DND-41 (cell line): ENCODE results near the gene LRP4.

ENCODE experiments used
- EZH2 ChIP-seq: IDR thresholded peaks from 3 replicates; pipeline ENCODE4 v1.6.1; 2012; ENCODE audit warnings: borderline replicate concordance, low read depth, mild to moderate bottlenecking, moderate library complexity, low read length, inconsistent platforms; ENCODE audit not compliant: severe bottlenecking
- TF ChIP-seq, protein P1 (sequence below): IDR thresholded peaks from 2 replicates; pipeline ENCODE4 v1.5.1; 2012; ENCODE audit warnings: borderline replicate concordance, low read length, moderate library complexity, mild to moderate bottlenecking; ENCODE audit not compliant: poor library complexity, severe bottlenecking; ENCODE audit errors: extremely low read depth

DNA sequence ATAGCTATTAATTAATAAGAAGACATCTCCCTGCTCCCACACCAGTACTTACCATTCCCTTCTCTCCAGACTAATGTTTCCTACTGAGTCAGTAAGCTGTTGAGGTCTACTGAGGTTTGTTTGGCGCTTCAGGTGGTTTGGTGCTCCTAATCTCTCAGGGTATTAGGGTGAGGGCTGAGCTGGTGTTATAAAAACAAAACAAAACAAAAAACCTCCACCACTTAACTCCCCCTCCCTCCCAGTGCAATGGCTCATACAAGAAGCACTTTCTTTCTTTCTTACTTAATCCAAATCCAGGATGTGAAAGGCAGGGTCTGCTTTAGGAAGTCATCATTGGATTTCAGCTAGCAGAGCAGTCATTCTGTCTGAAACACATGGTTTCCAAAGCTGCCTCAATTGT lies 33.5 kb upstream of the LRP4 start:
- TF ChIP-seq, protein P1, sequence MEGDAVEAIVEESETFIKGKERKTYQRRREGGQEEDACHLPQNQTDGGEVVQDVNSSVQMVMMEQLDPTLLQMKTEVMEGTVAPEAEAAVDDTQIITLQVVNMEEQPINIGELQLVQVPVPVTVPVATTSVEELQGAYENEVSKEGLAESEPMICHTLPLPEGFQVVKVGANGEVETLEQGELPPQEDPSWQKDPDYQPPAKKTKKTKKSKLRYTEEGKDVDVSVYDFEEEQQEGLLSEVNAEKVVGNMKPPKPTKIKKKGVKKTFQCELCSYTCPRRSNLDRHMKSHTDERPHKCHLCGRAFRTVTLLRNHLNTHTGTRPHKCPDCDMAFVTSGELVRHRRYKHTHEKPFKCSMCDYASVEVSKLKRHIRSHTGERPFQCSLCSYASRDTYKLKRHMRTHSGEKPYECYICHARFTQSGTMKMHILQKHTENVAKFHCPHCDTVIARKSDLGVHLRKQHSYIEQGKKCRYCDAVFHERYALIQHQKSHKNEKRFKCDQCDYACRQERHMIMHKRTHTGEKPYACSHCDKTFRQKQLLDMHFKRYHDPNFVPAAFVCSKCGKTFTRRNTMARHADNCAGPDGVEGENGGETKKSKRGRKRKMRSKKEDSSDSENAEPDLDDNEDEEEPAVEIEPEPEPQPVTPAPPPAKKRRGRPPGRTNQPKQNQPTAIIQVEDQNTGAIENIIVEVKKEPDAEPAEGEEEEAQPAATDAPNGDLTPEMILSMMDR: no peak
- no peak for TF ChIP-seq EZH2
